Ovary (tissue), 9 donors: ENCODE measurements around the gene PTPRN2. TPM values are rescaled to one million over a fixed set of nuclear protein-coding genes. Genes with fewer than 3 reads are reported as not detected.

Experiments used
- DNase-seq, 5 donors: peaks; one replicate each; pipeline ENCODE4 v3.0.0-alpha.2; 2019 to 2020
- H3K27ac ChIP-seq, 2 donors: fragments of 200-600 bp; one replicate each; pipeline versions ENCODE4 v1.5.1 to v1.8.0; 2019 to 2022
- H3K27me3 ChIP-seq: fragments of 200-600 bp; one replicate; pipeline ENCODE4 v1.8.0; 2022
- H3K36me3 ChIP-seq: fragments of 200-600 bp; sonication (generic); one replicate; pipeline ENCODE4 v1.5.1; 2019
- H3K4me1 ChIP-seq: one replicate; pipeline ENCODE4 v1.8.1; 2013; ENCODE audit warnings: mild to moderate bottlenecking, moderate library complexity; ENCODE audit not compliant: insufficient read depth
- H3K4me3 ChIP-seq: fragments of 200-600 bp; sonication (generic); one replicate; pipeline ENCODE4 v1.5.1; 2017
- H3K9me3 ChIP-seq, 2 donors: fragments of 200-600 bp in 1 of 2; sonication (generic) in 1 of 2; one replicate each; pipeline versions ENCODE4 v1.5.1 to v1.8.1; 2013 to 2019; ENCODE audit warnings: mild to moderate bottlenecking in 1 of 2, moderate library complexity in 1 of 2
- CTCF ChIP-seq, 3 donors: fragments of 450-650 bp in 2 of 3; fragments of 200-600 bp in 1 of 3; IDR thresholded peaks; one replicate each; pipeline versions ENCODE4 v1.5.1 to v1.8.0; 2016 to 2022; ENCODE audit warnings: antibody characterized with exemption in 3 of 3, mild to moderate bottlenecking in 1 of 3
- EP300 ChIP-seq: sonication (generic); formaldehyde crosslinking; IDR thresholded peaks from one replicate; pipeline ENCODE4 v1.6.1; 2017; ENCODE audit warnings: antibody characterized with exemption
- POLR2A ChIP-seq: fragments of 450-650 bp; IDR thresholded peaks from one replicate; pipeline ENCODE4 v1.6.1; 2017; ENCODE audit warnings: antibody characterized with exemption, mild to moderate bottlenecking, moderate library complexity
- WGBS, 3 donors: extraction: QIAGEN DNeasy Blood & Tissue Kit in 1 of 3; methylation state at CpG; one replicate each; pipeline versions ENCODE4 v1.1.5 to v1.1.7; 2013 to 2017; 5-methylcytosine and 5-hydroxymethylcytosine counted together
- intact Hi-C, 4 donors: fragments of 100-400 bp; cut with DNase I; formaldehyde crosslinking; loops; one replicate each; pipeline versions ENCODE4 v1.11.0 to v1.15.1; 2022 to 2023
- polyA plus RNA-seq, 2 donors: library from polyadenylated mRNA; stranded (reverse); fragments of 200-250 nt in 1 of 2; fragments of 350-450 nt in 1 of 2; fragmentation: Illumina TruSeq in 1 of 2; extraction: RNeasy Lipid Tissue Mini Kit (QIAGEN cat#74804) in 1 of 2; gene quantifications; one replicate each; pipeline ENCODE4 v1.2.3, GENCODE V29; 2013 to 2014
- total RNA-seq, 7 donors: library from RNA; depleted of rRNA in 2 of 7; stranded (reverse); fragments of >200 nt in 2 of 7; fragmentation: NEBNext Ultra II Directional in 3 of 7; extraction: Animal tissue kit (Norgen Biotek cat#: 25700) in 3 of 7; gene quantifications; one replicate each; pipeline versions ENCODE4 v1.1.0 to v1.2.4, GENCODE V29; 2016 to 2023
- donor health status: DM: no; HTN: no; CAD: no; lungs with moderate emphysema.
- donor health status: DM: no; HTN: no; CAD: no.
- donor health status: Bipolar disorder and iron deficiency.
- donor health status: DM: yes; HTN: yes; CAD: no.
- donor health status: DM: no; HTN: no; CAD: no.
- donor health status: DM: yes; HTN: yes; CAD: no.

Gene PTPRN2
- total and polyA plus RNA-seq, 9 donors, result 3.5 to 11.1 (median 5.9) TPM

- 74 to 79% (median 76%) methylated on average over 20 of the region's 20 CpGs for WGBS, 3 donors
These were observed 568.5 kb downstream of the PTPRN2 start for GRCh38 chr7:158018971-158019645.

GRCh38 chr7:158018098-158018762 is 569.4 kb downstream of the PTPRN2 start:
- Histone ChIP-seq H3K4me1 (peaks cover 4% of the 10 kb centered on the region), H3K27ac (no peak overlapping the region), H3K27me3 (no peaks in the 10 kb centered on the region), H3K4me3 (no peak overlapping the region), H3K9me3 (no peaks in the 10 kb centered on the region), H3K36me3 (no peaks in the 10 kb centered on the region)
- DNase-seq, result no peak
- TF ChIP-seq EP300 (no peak), POLR2A (no peak)
- intact Hi-C loops, result no loop called here
- WGBS, 3 donors, result 93 to 94% (median 93%) methylated on average over 19 of the region's 19 CpGs

More at GRCh38 chr7:158018971-158019645, 568.5 kb downstream of the PTPRN2 start:
- H3K4me1 ChIP-seq, result peaks cover 4% of the 10 kb centered on the region
- H3K36me3 ChIP-seq, result no peaks in the 10 kb centered on the region
- DNase-seq, result no peak
- no peak overlapping the region for H3K4me3 ChIP-seq
- H3K27ac ChIP-seq, result no peak overlapping the region
- H3K9me3 ChIP-seq, result no peaks in the 10 kb centered on the region
- H3K27me3 ChIP-seq, result no peaks in the 10 kb centered on the region
- intact Hi-C loops, result no loop called here
- no peak for TF ChIP-seq EP300
- no peak for TF ChIP-seq POLR2A
- no peak for TF ChIP-seq CTCF (IDR thresholded peaks at IDR 0.05)

GRCh38 chr7:158017111-158018097 is 570.2 kb downstream of the PTPRN2 start:
- TF ChIP-seq POLR2A, result no peak
- no peak for TF ChIP-seq CTCF (IDR thresholded peaks at IDR 0.05)
- no peak for TF ChIP-seq EP300
- Histone ChIP-seq H3K4me1 (peaks cover 4% of the 10 kb centered on the region), H3K9me3 (no peaks in the 10 kb centered on the region), H3K36me3 (no peaks in the 10 kb centered on the region), H3K4me3 (no peak overlapping the region), H3K27ac (no peak overlapping the region), H3K27me3 (no peaks in the 10 kb centered on the region)
- intact Hi-C loops, result no loop called here
- DNase-seq, result no peak
- WGBS, 3 donors, result 79 to 80% (median 79%) methylated on average over 16 of the region's 16 CpGs

GRCh38 chr7:158016180-158017097 is 571.2 kb downstream of the PTPRN2 start:
- WGBS, 3 donors, result 5 to 9% (median 7%) methylated on average over 31 of the region's 31 CpGs
- H3K4me1 ChIP-seq, result peaks cover 4% of the 10 kb centered on the region
- TF ChIP-seq CTCF (IDR thresholded peaks at IDR 0.05), result no peak
- TF ChIP-seq POLR2A, result no peak
- no peak for TF ChIP-seq EP300
- H3K9me3 ChIP-seq, result no peaks in the 10 kb centered on the region
- DNase-seq, result no peak
- no peak overlapping the region for H3K27ac ChIP-seq
- no peak overlapping the region for H3K4me3 ChIP-seq
- H3K36me3 ChIP-seq, result no peaks in the 10 kb centered on the region
- H3K27me3 ChIP-seq, result no peaks in the 10 kb centered on the region
- intact Hi-C loops, result no loop called here
